Peyer's patch (tissue), 4 donors: Measurements from ENCODE around the gene OSBPL7.

Experiments
- POLR2A ChIP-seq, 2 donors: fragments of 450-650 bp; IDR thresholded peaks; one replicate each; pipeline ENCODE4 v1.5.1; 2017; ENCODE audit warnings: antibody characterized with exemption in 2 of 2, mild to moderate bottlenecking in 2 of 2, moderate library complexity in 2 of 2
- TF ChIP-seq, protein P1 (sequence below), 6 experiments: fragments of 450-650 bp in 4 of 6; fragments of 200-600 bp in 2 of 6; sonication (generic) in 1 of 6; IDR thresholded peaks; one replicate each; pipeline ENCODE4 v1.5.1; 2017 to 2019; ENCODE audit warnings: antibody characterized with exemption in 6 of 6, mild to moderate bottlenecking in 3 of 6, moderate library complexity in 1 of 6

DNA sequence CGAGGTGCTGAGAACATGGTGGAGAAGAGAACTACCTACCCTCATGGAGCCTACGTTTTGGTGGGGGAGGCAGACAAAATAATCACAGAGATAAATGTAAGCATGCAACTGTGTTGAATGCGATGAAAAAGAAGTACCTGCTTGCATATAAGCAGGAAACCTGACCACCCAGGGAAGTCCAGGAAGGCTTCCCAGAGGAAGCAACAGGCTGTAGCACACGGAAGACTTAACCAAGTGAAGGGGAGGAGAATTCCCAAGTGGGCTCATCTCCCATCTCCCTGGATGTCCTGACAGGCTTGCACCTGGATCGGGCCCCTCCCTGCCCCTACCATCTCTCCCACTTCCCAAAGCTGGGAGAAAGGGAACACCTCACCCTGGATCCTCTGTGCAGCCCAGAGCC is 17.5 kb upstream of the OSBPL7 start:
- TF ChIP-seq, protein P1, sequence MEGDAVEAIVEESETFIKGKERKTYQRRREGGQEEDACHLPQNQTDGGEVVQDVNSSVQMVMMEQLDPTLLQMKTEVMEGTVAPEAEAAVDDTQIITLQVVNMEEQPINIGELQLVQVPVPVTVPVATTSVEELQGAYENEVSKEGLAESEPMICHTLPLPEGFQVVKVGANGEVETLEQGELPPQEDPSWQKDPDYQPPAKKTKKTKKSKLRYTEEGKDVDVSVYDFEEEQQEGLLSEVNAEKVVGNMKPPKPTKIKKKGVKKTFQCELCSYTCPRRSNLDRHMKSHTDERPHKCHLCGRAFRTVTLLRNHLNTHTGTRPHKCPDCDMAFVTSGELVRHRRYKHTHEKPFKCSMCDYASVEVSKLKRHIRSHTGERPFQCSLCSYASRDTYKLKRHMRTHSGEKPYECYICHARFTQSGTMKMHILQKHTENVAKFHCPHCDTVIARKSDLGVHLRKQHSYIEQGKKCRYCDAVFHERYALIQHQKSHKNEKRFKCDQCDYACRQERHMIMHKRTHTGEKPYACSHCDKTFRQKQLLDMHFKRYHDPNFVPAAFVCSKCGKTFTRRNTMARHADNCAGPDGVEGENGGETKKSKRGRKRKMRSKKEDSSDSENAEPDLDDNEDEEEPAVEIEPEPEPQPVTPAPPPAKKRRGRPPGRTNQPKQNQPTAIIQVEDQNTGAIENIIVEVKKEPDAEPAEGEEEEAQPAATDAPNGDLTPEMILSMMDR (IDR thresholded peaks at IDR 0.05): no peak
- no peak for TF ChIP-seq POLR2A (IDR thresholded peaks at IDR 0.05)
